ENCODE data around the gene ALPP.
"Not testable (repeated sequence)": the region's sequence is repeated elsewhere in the genome, so short reads cannot be mapped to it uniquely, and the experiment has no call there.

Gene ALPP

GRCh38 chr2:232368311-232368731 is 10.2 kb upstream of the ALPP start:
- Histone ChIP-seq H3K36me3 (ENCODE audit: insufficient read depth, low read length) (no peaks in the 10 kb centered on the region), H3K27me3 (ENCODE audit: control insufficient read depth, insufficient read depth, low read length) (peaks cover 11% of the 10 kb centered on the region), H3K9ac (ENCODE audit: low read depth, low read length) (no peak overlapping the region), H3K4me1 (ENCODE audit: control insufficient read depth, insufficient read depth, low read length) (no peaks in the 10 kb centered on the region), H3K4me2 (ENCODE audit: low read length) (no peak overlapping the region), H3K9me3 (replicated peaks; ENCODE audit: low read length) (no peaks in the 10 kb centered on the region), H3K4me3 (ENCODE audit: low read length) (no peak overlapping the region)

DNA sequence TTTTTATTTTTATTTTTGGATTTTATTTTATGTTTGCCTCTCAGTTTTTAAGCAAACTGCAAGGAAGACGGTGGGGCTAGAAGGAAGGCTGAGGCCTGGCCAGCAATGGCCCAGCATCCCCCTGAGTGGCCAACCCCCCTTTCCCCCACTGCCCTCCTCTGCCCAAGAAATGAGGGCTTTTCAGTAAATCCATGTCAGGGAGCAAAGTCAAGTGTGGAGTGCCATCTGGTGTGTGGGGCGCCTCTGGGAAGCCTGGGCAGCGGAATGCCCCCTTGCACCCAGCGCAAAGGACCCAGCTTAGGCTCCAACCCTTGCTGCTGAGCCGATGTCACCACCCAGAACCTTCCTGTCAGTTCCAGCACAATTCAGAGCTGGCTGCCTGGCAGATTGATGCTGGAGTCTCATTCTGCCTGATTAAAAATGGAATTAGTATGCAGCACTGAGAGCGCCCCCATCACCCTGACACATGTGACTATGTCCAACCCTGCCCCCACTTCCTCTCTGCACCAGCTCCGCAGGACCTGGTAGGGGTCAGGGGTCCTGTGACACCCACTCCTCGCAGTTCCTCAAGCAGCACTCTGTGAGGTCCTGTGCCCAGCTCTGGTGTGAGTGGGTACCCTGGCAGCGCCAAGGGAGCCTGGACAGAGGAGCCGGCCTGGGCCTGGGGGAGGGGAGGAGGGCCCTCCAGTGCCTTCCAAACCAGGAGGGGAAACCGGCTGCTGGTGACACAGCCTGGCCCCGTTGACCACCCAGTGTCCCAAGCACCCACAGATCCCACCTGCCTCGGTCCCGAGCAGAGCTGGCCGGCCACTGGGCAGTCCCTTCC is 9.2 kb upstream of the ALPP start:
- Histone ChIP-seq H3K27me3 (ENCODE audit: control insufficient read depth, insufficient read depth, low read length) (peaks cover 16% of the 10 kb centered on the region), H3K4me1 (ENCODE audit: control insufficient read depth, insufficient read depth, low read length) (no peaks in the 10 kb centered on the region), H3K4me2 (ENCODE audit: low read length) (no peak overlapping the region)

DNA sequence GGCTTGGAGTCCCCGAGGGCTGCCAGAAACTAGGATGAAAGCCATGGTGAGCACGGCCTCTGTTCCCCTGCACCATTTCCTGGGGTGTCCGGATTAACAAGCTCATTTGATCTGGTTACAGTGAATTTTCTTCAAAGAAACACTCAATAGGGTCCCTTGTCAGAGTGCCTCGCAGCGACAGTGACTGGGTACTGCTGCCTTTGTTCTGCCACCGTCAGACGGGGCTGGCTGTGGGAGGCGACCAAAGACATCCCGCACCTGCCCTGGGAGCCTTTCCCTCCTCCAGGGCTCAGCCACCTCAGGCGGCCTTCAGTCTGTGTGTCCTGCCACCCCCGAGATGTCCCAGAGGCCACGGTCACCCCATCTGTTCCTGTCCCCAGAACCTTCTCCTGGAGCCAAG is 8.5 kb upstream of the ALPP start:
- H3K36me3 ChIP-seq (ENCODE audit: insufficient read depth, low read length); H3K4me3 ChIP-seq (ENCODE audit: low read length); H3K9ac ChIP-seq (ENCODE audit: low read depth, low read length); H3K4me1 ChIP-seq (ENCODE audit: control insufficient read depth, insufficient read depth, low read length); H3K9me3 ChIP-seq (replicated peaks; ENCODE audit: low read length); H3K4me2 ChIP-seq (ENCODE audit: low read length): not testable (repeated sequence)
- peaks cover 23% of the 10 kb centered on the region for H3K27me3 ChIP-seq (ENCODE audit: control insufficient read depth, insufficient read depth, low read length)

More for the DNA sequence above, 9.2 kb upstream of the ALPP start:
- Histone ChIP-seq H3K36me3 (ENCODE audit: insufficient read depth, low read length) (no peaks in the 10 kb centered on the region), H3K9ac (ENCODE audit: low read depth, low read length) (no peak overlapping the region), H3K9me3 (replicated peaks; ENCODE audit: low read length) (no peaks in the 10 kb centered on the region), H3K4me3 (ENCODE audit: low read length) (no peak overlapping the region)

- Histone ChIP-seq H3K27me3 (ENCODE audit: control insufficient read depth, insufficient read depth, low read length) (peaks cover 23% of the 10 kb centered on the region), H3K4me1 (ENCODE audit: control insufficient read depth, insufficient read depth, low read length) (no peaks in the 10 kb centered on the region)
These were observed 6.0 kb upstream of the ALPP start for GRCh38 chr2:232372231-232373208.

DNA sequence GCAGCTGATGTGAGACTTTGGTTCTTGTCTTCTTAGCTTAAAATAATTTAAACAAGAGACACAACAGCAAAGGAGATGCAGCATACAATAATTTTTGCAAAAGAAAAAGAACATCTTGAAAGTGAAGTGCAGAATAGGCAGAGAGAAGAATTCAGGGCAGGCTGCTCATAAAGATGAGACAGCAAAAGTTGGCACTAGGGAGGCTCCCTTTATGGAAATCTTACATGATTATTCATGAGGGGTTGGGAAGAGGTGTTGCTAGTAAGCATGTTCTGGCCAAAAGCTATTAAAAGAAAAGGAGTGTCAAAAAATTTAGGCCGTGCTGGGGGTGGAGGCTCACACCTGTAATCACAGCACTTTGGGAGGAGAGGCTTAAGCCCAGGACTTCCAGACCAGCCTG is 4.2 kb upstream of the ALPP start:
- Histone ChIP-seq H3K9me3 (replicated peaks; ENCODE audit: low read length) (no peaks in the 10 kb centered on the region), H3K36me3 (ENCODE audit: insufficient read depth, low read length) (no peaks in the 10 kb centered on the region), H3K4me2 (ENCODE audit: low read length) (no peak overlapping the region), H3K9ac (ENCODE audit: low read depth, low read length) (no peak overlapping the region), H3K27me3 (ENCODE audit: control insufficient read depth, insufficient read depth, low read length) (peaks cover 23% of the 10 kb centered on the region), H3K4me1 (ENCODE audit: control insufficient read depth, insufficient read depth, low read length) (no peaks in the 10 kb centered on the region), H3K4me3 (ENCODE audit: low read length) (no peak overlapping the region)

More at GRCh38 chr2:232372231-232373208, 6.0 kb upstream of the ALPP start:
- Histone ChIP-seq H3K36me3 (ENCODE audit: insufficient read depth, low read length) (no peaks in the 10 kb centered on the region), H3K9me3 (replicated peaks; ENCODE audit: low read length) (no peaks in the 10 kb centered on the region), H3K4me3 (ENCODE audit: low read length) (no peak overlapping the region), H3K9ac (ENCODE audit: low read depth, low read length) (no peak overlapping the region), H3K4me2 (ENCODE audit: low read length) (no peak overlapping the region)

DNA sequence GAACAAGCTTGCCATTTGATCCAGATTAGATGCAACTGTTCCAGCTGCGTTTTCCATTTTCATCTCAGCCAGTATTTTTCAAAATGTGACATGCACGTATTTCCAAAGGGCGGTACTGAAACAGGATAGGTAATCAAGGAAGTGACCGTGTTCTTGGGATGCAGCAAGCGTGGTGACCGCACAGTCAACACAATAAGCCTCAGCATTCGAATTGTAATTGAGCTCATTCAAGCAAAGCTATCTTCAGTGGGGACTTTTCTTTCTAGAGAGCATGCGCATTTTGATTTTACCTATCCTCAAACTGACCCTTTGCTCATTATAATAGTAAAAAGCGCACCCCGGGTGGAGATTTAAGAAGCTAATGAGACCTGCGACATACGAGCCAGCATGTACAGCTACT is 3.4 kb upstream of the ALPP start:
- H3K4me2 ChIP-seq (ENCODE audit: low read length) = no peak overlapping the region
- H3K27me3 ChIP-seq (ENCODE audit: control insufficient read depth, insufficient read depth, low read length) = peaks cover 23% of the 10 kb centered on the region
- H3K36me3 ChIP-seq (ENCODE audit: insufficient read depth, low read length) = no peaks in the 10 kb centered on the region
- no peak overlapping the region for H3K9ac ChIP-seq (ENCODE audit: low read depth, low read length)
- no peaks in the 10 kb centered on the region for H3K4me1 ChIP-seq (ENCODE audit: control insufficient read depth, insufficient read depth, low read length)
- no peaks in the 10 kb centered on the region for H3K9me3 ChIP-seq (replicated peaks; ENCODE audit: low read length)
- no peak overlapping the region for H3K4me3 ChIP-seq (ENCODE audit: low read length)

DNA sequence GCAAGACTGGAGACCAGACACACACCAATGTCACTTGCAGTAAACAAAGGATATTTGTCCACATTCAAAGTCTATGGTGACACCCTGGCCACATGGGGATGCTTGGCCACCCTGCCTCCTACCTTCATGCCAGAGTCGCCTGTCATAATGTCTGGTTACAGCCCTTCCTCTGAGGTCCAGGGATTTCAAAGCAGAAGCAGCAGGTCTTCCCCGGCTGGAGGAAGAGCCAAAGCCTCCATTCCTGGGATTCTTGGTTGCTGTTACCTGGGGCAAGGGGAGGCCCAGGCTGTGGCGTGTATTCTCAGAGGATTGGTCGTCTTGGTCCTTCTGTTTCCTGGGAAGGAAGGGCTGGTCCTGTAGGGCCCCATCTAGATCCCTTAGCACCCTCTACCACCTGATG is 2.3 kb upstream of the ALPP start:
- Histone ChIP-seq H3K36me3 (ENCODE audit: insufficient read depth, low read length) (no peaks in the 10 kb centered on the region), H3K9me3 (replicated peaks; ENCODE audit: low read length) (no peaks in the 10 kb centered on the region), H3K4me3 (ENCODE audit: low read length) (no peak overlapping the region), H3K9ac (ENCODE audit: low read depth, low read length) (no peak overlapping the region), H3K4me1 (ENCODE audit: control insufficient read depth, insufficient read depth, low read length) (no peaks in the 10 kb centered on the region), H3K4me2 (ENCODE audit: low read length) (no peak overlapping the region), H3K27me3 (ENCODE audit: control insufficient read depth, insufficient read depth, low read length) (peaks cover 20% of the 10 kb centered on the region)

DNA sequence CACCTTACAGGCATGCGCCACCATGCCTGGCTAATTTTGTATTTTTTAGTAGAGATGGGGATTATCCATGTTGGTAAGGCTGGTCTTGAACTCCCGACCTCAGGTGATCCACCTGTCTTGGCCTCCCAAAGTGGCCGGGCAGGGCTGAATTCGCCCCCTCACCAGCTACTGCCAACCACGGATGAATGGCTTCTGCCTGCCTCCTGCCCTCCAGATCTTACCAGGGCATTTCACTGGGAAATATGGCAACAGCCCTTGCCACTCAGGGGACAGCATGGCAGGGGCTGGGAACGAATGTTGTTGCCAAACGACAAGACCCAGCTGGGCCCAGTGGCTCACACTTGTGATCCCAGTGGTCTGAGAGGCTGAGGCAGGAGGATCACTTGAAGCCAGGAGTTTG is 1.8 kb upstream of the ALPP start:
- Histone ChIP-seq H3K27me3 (ENCODE audit: control insufficient read depth, insufficient read depth, low read length) (peaks cover 19% of the 10 kb centered on the region), H3K4me2 (ENCODE audit: low read length) (no peak overlapping the region), H3K4me3 (ENCODE audit: low read length) (no peak overlapping the region), H3K9ac (ENCODE audit: low read depth, low read length) (no peak overlapping the region), H3K4me1 (ENCODE audit: control insufficient read depth, insufficient read depth, low read length) (no peaks in the 10 kb centered on the region), H3K36me3 (ENCODE audit: insufficient read depth, low read length) (no peaks in the 10 kb centered on the region), H3K9me3 (replicated peaks; ENCODE audit: low read length) (no peaks in the 10 kb centered on the region)

DNA sequence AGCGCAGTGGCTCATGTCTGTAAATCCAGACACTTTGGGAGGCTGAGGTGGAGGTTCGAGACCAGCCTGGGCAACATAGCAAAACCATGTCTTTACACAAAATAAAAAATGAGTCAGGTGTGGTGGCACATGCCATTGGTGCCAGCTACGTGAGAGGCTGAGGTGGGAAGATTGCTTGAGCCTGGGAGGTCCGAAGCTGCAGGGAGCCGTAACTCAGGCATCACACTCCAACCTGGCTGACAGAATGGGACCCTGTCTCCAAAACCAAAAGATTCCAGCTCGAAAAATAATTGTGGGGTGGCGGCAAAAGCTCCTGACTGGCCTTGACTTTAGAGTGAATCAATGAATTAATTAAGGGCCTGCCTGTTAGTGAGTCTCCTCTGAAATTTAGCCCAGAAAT is 1.2 kb upstream of the ALPP start:
- H3K4me3 ChIP-seq (ENCODE audit: low read length) = no peak overlapping the region
- peaks cover 24% of the 10 kb centered on the region for H3K27me3 ChIP-seq (ENCODE audit: control insufficient read depth, insufficient read depth, low read length)
- H3K4me2 ChIP-seq (ENCODE audit: low read length) = no peak overlapping the region
- no peaks in the 10 kb centered on the region for H3K9me3 ChIP-seq (replicated peaks; ENCODE audit: low read length)
- no peaks in the 10 kb centered on the region for H3K36me3 ChIP-seq (ENCODE audit: insufficient read depth, low read length)
- no peaks in the 10 kb centered on the region for H3K4me1 ChIP-seq (ENCODE audit: control insufficient read depth, insufficient read depth, low read length)
- H3K9ac ChIP-seq (ENCODE audit: low read depth, low read length) = no peak overlapping the region

DNA sequence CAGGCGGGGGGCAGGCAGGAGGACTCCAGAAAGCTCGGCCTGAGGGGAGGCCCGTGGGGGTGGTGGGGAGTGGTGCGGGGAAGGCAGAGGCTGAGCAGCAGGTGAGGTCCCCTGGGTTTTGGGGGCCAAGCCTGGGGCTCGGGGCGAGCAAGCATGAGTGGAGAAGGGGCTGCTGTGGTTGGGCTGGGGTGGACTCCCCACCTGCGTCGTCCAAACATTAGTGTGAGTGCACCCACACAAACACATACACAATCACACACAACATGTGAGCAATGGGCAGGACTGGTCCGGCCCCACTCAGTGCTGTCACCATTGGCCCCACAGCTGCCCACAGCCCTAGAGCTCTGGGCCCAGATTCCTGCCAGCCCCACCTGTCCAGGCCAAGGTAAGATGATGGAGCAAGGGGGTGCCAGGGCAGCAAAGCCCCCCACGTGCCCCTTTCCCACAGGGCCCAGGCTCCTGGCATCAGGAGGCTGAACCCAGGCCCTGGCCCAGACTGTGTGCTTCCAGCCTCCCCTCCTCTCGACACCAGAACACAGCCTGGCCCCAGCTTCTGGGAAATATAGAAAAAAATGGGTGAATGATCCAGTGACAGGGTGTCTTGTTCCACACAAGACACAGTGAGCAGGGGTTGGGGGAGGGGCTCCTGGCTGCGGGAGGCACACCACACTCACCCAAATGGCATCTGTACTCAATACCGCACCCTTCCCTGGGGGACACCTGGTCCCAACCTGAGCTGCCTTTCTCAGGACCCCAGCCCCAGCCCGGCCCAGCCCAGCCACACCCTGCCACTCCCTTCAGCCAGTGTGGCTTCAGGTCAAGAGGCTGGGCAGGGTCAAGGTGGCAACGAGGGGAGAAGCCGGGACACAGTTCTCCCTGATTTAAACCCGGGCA is 463 bp upstream of the ALPP start:
- no peak overlapping the region for H3K4me3 ChIP-seq (ENCODE audit: low read length)
- H3K9ac ChIP-seq (ENCODE audit: low read depth, low read length) = no peak overlapping the region
- no peaks in the 10 kb centered on the region for H3K4me1 ChIP-seq (ENCODE audit: control insufficient read depth, insufficient read depth, low read length)
- no peaks in the 10 kb centered on the region for H3K36me3 ChIP-seq (ENCODE audit: insufficient read depth, low read length)
- no peaks in the 10 kb centered on the region for H3K9me3 ChIP-seq (replicated peaks; ENCODE audit: low read length)
- H3K4me2 ChIP-seq (ENCODE audit: low read length) = no peak overlapping the region
- H3K27me3 ChIP-seq (ENCODE audit: control insufficient read depth, insufficient read depth, low read length) = peaks cover 28% of the 10 kb centered on the region

Data from skeletal muscle satellite cell (primary cell).